ENCODE results near the gene MRPL20.

DNA sequence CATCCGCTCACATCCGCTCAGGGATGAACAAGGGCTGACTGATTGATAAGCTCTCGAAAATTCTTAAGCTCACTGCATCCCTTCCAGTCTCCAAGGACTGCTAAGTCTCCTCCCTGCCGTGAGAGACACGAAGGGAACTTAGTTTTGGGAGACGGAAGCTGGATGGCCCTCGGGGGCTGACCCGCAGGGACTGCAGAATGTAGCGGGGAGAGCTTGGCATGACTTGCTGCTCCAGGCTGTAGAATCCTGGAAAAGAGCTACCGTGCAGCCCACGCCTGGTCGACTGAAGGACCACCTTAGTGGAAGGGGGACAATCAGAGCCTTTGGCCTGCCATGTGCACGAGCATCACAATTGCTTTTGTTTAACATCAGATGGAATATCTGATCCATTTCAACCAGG lies 8.7 kb upstream of the MRPL20 start:
- TF ChIP-seq, protein P1, sequence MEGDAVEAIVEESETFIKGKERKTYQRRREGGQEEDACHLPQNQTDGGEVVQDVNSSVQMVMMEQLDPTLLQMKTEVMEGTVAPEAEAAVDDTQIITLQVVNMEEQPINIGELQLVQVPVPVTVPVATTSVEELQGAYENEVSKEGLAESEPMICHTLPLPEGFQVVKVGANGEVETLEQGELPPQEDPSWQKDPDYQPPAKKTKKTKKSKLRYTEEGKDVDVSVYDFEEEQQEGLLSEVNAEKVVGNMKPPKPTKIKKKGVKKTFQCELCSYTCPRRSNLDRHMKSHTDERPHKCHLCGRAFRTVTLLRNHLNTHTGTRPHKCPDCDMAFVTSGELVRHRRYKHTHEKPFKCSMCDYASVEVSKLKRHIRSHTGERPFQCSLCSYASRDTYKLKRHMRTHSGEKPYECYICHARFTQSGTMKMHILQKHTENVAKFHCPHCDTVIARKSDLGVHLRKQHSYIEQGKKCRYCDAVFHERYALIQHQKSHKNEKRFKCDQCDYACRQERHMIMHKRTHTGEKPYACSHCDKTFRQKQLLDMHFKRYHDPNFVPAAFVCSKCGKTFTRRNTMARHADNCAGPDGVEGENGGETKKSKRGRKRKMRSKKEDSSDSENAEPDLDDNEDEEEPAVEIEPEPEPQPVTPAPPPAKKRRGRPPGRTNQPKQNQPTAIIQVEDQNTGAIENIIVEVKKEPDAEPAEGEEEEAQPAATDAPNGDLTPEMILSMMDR (IDR thresholded peaks at IDR 0.05; ENCODE audit: low read length), result no peak
- TF ChIP-seq EZH2 (IDR thresholded peaks at IDR 0.05; ENCODE audit: borderline replicate concordance, low read length), result no peak

Data from OCI-LY1 (cell line).